Stimulated activated CD4-positive, alpha-beta T cell treated with anti-CD3 and anti-CD28 coated beads, TNF-alpha, amount 100 ng/mL, for 4 hours (primary cell): ENCODE measurements around the gene HSPA12A.

Source experiments
- DNase-seq, 3 experiments: peaks; one replicate each; pipeline ENCODE4 v3.0.0-alpha.2; 2020; ENCODE audit warnings: low read depth in 3 of 3

HSPA12A gene

DNA sequence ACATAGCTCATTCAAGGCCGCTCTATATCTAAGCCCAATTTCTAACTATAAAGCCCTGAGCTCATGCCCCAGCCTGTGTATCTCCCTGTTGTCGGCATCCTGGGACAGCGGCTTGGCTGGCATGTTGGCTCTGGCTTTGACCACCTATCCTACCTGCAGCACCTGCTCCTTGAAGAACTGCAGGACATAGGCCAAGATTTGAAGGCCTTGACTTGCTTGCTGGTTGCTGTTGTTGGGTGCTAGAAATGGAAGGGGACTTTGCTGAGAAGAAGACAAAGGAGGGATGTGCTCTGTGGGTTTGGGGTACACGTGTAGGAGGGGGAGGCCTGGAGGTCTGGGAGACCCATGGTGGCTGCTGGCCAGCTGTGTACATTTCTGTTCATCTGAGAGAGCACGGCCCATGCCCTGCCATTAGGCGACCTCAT lies 110.5 kb downstream of the HSPA12A start:
- no peak for DNase-seq

DNA sequence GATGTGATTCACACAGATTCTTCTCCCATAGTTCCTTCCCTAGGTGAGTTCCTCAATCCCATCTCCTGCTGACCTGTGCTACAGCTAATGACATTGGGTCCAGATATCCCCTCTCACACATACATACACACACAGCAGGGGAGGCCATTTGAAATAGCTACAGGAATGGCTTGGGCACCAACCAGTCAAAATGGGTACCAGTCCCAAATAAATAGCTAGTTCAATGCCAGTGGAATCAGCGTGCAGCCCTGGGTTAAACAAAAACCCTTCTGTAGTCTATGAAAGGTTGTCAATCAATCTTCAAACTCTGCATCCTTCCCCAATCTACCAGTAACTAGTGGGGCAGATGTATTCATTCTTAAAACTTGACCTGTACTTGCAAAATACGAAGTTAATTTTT lies 112.3 kb downstream of the HSPA12A start:
- DNase-seq, result no peak

DNA sequence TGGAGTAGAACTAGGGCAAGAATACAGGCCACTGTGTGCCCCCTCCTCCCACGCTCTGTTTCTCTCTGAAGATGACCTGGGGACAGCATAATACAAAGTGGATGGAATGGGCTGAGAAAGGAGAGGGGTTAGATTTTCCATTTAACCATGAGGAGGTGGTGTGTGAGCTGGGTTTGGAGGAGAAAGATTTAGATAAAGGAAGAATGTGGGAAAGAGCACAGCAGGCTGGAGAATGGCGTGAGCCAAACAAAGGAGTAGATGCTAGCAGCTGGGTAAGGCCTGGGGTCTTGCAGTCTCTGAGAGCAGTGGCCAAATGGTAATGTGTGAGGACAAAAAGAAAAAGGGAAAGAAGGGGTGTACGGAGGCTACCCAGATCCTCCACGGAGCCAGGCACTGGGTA lies 113.0 kb downstream of the HSPA12A start:
- no peak for DNase-seq

DNA sequence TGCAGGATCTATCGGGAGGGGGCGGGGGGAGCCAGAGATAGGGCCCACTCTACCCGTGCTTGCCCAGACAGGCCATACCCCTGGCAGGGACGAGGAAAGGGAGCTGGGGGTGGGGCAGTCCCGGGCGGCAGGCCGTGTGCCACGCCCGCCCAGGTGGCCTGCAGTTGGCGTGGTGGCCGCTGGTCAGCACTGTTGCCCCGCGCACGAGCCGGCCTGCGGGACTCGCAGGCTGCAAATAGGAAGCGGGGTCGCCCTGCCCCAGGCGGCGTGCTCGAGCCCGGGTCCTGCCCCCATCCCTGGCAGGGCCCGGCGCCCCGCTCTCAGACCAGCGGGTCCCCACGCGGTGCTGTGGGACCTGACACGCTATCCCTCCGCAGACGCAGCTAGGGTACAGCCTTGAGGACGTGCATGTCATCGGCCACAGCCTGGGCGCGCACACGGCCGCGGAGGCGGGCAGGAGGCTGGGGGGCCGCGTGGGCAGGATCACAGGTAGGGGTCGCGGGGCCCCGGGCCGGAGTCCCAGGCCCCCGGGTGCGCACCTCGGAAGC lies 114.9 kb downstream of the HSPA12A start:
- DNase-seq, result no peak

DNA sequence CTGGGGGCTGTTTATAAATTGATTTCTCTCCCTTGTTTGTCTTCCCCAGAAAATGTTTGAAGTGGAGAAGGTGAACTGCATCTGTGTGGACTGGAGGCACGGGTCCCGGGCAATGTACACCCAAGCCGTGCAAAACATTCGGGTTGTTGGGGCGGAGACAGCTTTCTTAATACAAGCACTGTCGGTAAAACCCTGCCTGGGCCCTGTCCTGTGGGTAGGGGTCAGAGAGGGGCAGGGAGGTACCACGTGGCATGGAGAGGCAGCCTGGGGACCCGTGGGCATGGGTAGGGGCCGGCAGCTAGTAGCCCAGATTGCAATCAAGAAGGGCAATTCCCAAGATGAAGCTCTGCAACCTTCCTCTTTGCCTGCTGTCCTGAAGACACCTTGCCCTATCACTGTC lies 115.6 kb downstream of the HSPA12A start:
- no peak for DNase-seq

DNA sequence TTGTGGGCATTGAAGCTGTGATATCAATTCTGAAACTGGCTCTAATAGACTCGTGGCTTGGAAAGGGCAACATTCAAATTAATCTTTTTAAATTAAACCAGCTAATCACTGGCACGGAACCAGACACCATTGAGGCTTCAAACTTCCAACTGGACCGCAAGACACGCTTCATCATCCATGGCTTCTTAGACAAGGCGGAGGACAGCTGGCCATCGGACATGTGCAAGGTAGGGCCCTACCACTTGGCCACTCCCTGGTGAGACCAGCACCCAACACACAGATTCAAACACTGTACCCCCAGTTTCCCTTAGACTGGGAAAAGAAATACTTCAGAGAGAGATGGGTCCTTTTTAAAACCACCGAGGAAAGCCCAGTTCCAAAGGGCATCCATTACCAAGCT lies 116.5 kb downstream of the HSPA12A start:
- no peak for DNase-seq

DNA sequence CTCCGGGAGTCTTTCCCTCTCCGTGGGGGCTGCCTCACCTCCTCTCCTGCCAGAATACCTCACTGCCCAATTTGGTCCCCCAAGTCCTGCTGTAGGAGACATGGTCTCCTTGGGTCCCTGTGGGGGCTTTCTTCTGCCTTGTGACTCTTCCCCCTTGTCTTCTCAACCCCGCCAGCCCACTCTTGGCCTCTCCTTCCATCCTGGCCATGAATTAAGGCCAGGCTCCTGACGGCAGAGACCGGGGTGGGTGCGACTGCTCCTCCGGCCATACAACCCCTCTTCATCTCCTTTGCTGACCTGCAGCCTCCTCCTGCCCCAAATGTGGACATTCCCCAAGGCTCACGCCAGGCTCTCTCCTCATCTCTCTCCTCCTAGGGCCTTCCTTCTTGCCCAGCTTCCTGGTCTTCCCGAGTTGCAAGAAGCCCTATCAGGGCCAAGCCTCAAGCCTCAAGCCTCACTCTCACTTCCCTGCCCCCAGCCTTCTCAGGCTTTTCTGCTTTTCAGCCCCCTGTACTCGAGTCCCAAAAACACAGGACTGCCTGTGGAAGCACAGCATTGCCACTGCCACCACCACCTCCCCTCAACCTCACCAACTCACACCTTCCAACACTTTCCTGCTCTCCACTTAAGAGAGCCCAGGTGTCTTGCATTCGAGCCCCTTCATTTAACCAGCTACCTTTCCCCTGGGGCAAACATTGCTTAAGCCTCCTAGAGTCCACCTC lies 120.3 kb downstream of the HSPA12A start:
- no peak for DNase-seq

DNA sequence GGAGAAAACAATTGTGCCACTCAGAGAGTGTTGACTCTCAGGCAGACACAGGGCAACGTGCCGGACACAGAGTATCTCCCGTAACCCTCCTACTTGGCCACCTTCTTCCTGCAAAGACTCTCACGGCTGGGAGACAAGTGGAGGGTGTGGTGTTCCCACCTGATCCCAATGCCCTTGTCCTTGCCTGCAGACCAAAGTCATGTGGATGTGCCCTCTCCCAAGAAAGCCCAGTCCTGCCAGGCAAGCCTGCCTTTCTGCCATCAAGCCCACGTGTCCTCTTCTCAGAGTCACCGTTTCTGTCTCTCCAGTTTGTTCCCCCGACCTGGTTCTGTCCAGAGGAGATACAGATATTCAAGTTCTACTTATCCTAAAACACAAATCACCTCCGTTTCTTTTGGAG lies 120.9 kb downstream of the HSPA12A start:
- no peak for DNase-seq
